Smooth muscle cell (in vitro differentiated cells): ENCODE data around the gene SBF1. TPM values are rescaled to one million over a fixed set of nuclear protein-coding genes. Genes with fewer than 3 reads are reported as not detected.

ENCODE experiments used
- DNase-seq: peaks from one replicate; lab custom pipeline; 2025; ENCODE audit not compliant: unreplicated experiment; lab: John Stamatoyannopoulos, UW
- H2AFZ ChIP-seq: fragments of 200-600 bp; sonication (generic); 2 replicates; pipeline ENCODE4 v1.6.0; 2016; ENCODE audit warnings: antibody characterized with exemption, low read depth, mild to moderate bottlenecking
- H3F3A ChIP-seq: fragments of 200-600 bp; sonication (generic); 2 replicates; pipeline ENCODE4 v1.6.0; 2017; ENCODE audit warnings: antibody characterized with exemption, low read depth
- H3K27ac ChIP-seq: fragments of 200-600 bp; sonication (generic); 2 replicates; pipeline ENCODE4 v1.5.1; 2016; ENCODE audit warnings: low read depth, mild to moderate bottlenecking
- H3K27me3 ChIP-seq: fragments of 200-600 bp; sonication (generic); 2 replicates; pipeline ENCODE4 v1.6.1; 2016; ENCODE audit warnings: low read depth, mild to moderate bottlenecking
- H3K36me3 ChIP-seq: fragments of 200-600 bp; sonication (generic); 2 replicates; pipeline ENCODE4 v1.5.1; 2016; ENCODE audit warnings: low read depth
- H3K4me1 ChIP-seq: fragments of 200-600 bp; sonication (generic); 2 replicates; pipeline ENCODE4 v1.5.1; 2016; ENCODE audit warnings: low read depth
- H3K4me2 ChIP-seq: fragments of 200-600 bp; sonication (generic); 2 replicates; pipeline ENCODE4 v1.6.0; 2016; ENCODE audit warnings: mild to moderate bottlenecking
- H3K4me3 ChIP-seq: fragments of 200-600 bp; sonication (generic); 2 replicates; pipeline ENCODE4 v1.5.1; 2016; ENCODE audit warnings: mild to moderate bottlenecking
- H3K79me2 ChIP-seq: fragments of 200-600 bp; sonication (generic); 2 replicates; pipeline ENCODE4 v1.6.0; 2016; ENCODE audit warnings: low read depth, mild to moderate bottlenecking
- H3K9ac ChIP-seq: fragments of 200-600 bp; sonication (generic); 2 replicates; pipeline ENCODE4 v1.6.0; 2016; ENCODE audit warnings: low read depth
- H3K9me3 ChIP-seq: fragments of 200-600 bp; sonication (generic); replicated peaks from 2 replicates; pipeline ENCODE4 v1.5.1; 2016; ENCODE audit warnings: low read depth
- H4K20me1 ChIP-seq: fragments of 200-600 bp; sonication (generic); 2 replicates; pipeline ENCODE4 v1.6.0; 2016; ENCODE audit warnings: low read depth
- CTCF ChIP-seq: fragments of 200-600 bp; sonication (generic); IDR thresholded peaks from 2 replicates; pipeline ENCODE4 v1.5.1; 2017; ENCODE audit warnings: borderline replicate concordance, mild to moderate bottlenecking, antibody characterized with exemption; ENCODE audit not compliant: insufficient read depth, poor library complexity, severe bottlenecking
- WGBS: methylation state at CpG from one replicate; pipeline ENCODE4 v1.1.7; 2016; ENCODE audit warnings: low lambda C conversion rate; 5-methylcytosine and 5-hydroxymethylcytosine counted together
- polyA plus RNA-seq: library from polyadenylated mRNA; unstranded; fragments of >200 nt; fragmentation: Nextera tagmentation; extraction: Ambion mirVana; gene quantifications from 2 replicates; pipeline ENCODE4 v1.2.1, GENCODE V29; 2016
- total RNA-seq: library from RNA; depleted of rRNA; stranded (reverse); fragments of >200 nt; gene quantifications from 2 replicates; pipeline ENCODE4 v1.2.3, GENCODE V29; 2014

Gene SBF1
- total and polyA plus RNA-seq, 2 experiments from 2014 or later, result 37.3 to 53.6 TPM

GRCh38 chr22:50481045-50481439, 6.2 kb upstream of the SBF1 start:
- TF ChIP-seq CTCF, result no peak
- H3K79me2 ChIP-seq, result peaks cover 5% of the 10 kb centered on the region
- H3K9me3 ChIP-seq, result no peaks in the 10 kb centered on the region
- DNase-seq, result no peak
- no peaks in the 10 kb centered on the region for H3K36me3 ChIP-seq
- H2AFZ ChIP-seq, result peak overlapping the region; percentile 75
- H3F3A ChIP-seq, result peaks cover 5% of the 10 kb centered on the region
- peak overlapping the region; percentile 88 for H3K4me2 ChIP-seq
- no peak overlapping the region for H3K27ac ChIP-seq
- 5% methylated on average over 28 of the region's 45 CpGs for WGBS
- no peaks in the 10 kb centered on the region for H4K20me1 ChIP-seq
- no peaks in the 10 kb centered on the region for H3K27me3 ChIP-seq
- H3K4me1 ChIP-seq, result peaks cover 3% of the 10 kb centered on the region
- peak overlapping the region; percentile 73 for H3K9ac ChIP-seq
- H3K4me3 ChIP-seq, result peak overlapping the region; percentile 59

- Histone ChIP-seq H3K4me2 (no peak overlapping the region), H2AFZ (no peak overlapping the region), H3K4me3 (no peak overlapping the region), H3K36me3 (no peaks in the 10 kb centered on the region), H3K4me1 (peaks cover 7% of the 10 kb centered on the region), H3K9ac (no peak overlapping the region), H3K9me3 (no peaks in the 10 kb centered on the region), H3K27ac (no peak overlapping the region), H3K79me2 (peaks cover 5% of the 10 kb centered on the region), H3F3A (peaks cover 5% of the 10 kb centered on the region), H3K27me3 (no peaks in the 10 kb centered on the region), H4K20me1 (no peaks in the 10 kb centered on the region)
- TF ChIP-seq CTCF, result no peak
- DNase-seq, result no peak
- WGBS, result 95% methylated on average over 11 of the region's 11 CpGs
Measured at GRCh38 chr22:50479721-50480120, 4.9 kb upstream of the SBF1 start.

- H3K4me1 ChIP-seq, result peaks cover 16% of the 10 kb centered on the region
- H2AFZ ChIP-seq, result no peak overlapping the region
- no peaks in the 10 kb centered on the region for H3K27me3 ChIP-seq
- H3F3A ChIP-seq, result no peaks in the 10 kb centered on the region
- peaks cover 22% of the 10 kb centered on the region for H3K79me2 ChIP-seq
- WGBS, result 92% methylated on average over 12 of the region's 12 CpGs
- H3K4me2 ChIP-seq, result no peak overlapping the region
- no peaks in the 10 kb centered on the region for H3K36me3 ChIP-seq
- H3K9me3 ChIP-seq, result no peaks in the 10 kb centered on the region
- H4K20me1 ChIP-seq, result peaks cover 16% of the 10 kb centered on the region
- no peak for DNase-seq
- H3K9ac ChIP-seq, result no peak overlapping the region
- no peak overlapping the region for H3K27ac ChIP-seq
- H3K4me3 ChIP-seq, result no peak overlapping the region
- no peak for TF ChIP-seq CTCF
Measured at GRCh38 chr22:50477923-50478322, 3.1 kb upstream of the SBF1 start.

- no peak for TF ChIP-seq CTCF
- H3K4me2 ChIP-seq, result no peak overlapping the region
- peaks cover 30% of the 10 kb centered on the region for H3K79me2 ChIP-seq
- H4K20me1 ChIP-seq, result peaks cover 27% of the 10 kb centered on the region
- H3K27ac ChIP-seq, result no peak overlapping the region
- H3K4me1 ChIP-seq, result peaks cover 12% of the 10 kb centered on the region
- no peak for DNase-seq
- H3K4me3 ChIP-seq, result no peak overlapping the region
- H3K9ac ChIP-seq, result no peak overlapping the region
- no peaks in the 10 kb centered on the region for H3K9me3 ChIP-seq
- H3K36me3 ChIP-seq, result no peaks in the 10 kb centered on the region
- WGBS, result 88% methylated on average over 7 of the region's 7 CpGs
- no peak overlapping the region for H2AFZ ChIP-seq
- H3F3A ChIP-seq, result no peaks in the 10 kb centered on the region
- no peaks in the 10 kb centered on the region for H3K27me3 ChIP-seq
Measured at GRCh38 chr22:50476868-50477267, 2.0 kb upstream of the SBF1 start.
